ENCODE measurements around the gene HADHB.
A peak's percentile ranks its signal among the peaks of the same experiment; 100 is the strongest.

DNA sequence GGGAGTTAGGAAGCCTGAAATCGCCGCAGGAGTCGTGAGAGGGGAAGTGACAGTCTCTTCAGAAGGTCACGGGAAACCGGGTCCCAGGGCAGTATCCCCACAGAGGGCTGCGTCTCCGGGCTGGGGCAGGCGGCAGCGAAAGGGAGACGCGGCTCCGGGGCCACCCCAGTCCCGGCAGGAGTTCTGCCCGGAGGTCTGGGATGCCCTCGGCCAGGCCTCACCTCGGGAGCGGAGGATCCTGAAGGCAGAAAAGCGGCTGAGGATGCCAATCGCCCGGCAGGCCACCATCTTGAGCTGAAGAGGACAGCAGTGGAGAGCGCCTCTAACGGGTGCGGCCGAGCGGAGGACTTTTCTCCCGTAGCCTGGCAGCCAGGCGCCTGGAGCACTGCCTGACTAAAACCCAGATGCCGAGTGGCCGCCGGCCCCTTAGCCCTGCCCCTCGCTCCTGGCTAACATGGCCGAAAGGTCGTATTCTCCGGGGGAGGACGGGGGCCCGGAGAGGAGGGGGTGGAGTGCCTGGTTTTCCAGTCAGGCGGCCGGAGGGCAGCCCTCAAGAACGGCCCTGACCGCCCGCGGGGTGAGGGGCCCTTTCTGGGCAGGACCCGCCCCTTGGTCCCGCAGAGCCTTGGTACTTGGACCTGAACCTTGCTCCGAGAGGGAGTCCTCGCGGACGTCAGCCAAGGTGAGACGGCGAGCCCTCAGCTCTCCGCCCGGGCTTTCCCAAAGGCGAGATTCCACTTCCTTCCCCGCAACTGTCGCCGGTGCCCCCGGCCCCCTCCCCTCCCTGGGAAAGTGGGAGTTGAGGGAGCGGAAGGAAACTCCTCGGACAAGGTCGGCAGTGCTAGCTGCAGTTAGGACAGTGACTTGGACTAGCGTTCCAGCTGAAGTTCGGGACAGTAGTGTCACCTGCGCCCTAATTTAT lies at the start of gene HADHB, which contains the start of gene HADHA:
- TF ChIP-seq, protein P1, sequence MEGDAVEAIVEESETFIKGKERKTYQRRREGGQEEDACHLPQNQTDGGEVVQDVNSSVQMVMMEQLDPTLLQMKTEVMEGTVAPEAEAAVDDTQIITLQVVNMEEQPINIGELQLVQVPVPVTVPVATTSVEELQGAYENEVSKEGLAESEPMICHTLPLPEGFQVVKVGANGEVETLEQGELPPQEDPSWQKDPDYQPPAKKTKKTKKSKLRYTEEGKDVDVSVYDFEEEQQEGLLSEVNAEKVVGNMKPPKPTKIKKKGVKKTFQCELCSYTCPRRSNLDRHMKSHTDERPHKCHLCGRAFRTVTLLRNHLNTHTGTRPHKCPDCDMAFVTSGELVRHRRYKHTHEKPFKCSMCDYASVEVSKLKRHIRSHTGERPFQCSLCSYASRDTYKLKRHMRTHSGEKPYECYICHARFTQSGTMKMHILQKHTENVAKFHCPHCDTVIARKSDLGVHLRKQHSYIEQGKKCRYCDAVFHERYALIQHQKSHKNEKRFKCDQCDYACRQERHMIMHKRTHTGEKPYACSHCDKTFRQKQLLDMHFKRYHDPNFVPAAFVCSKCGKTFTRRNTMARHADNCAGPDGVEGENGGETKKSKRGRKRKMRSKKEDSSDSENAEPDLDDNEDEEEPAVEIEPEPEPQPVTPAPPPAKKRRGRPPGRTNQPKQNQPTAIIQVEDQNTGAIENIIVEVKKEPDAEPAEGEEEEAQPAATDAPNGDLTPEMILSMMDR (IDR thresholded peaks at IDR 0.05): peak; percentile 39
- TF ChIP-seq ZFX (IDR thresholded peaks at IDR 0.05; ENCODE audit: borderline replicate concordance): no peak
